GM19035 (cell line): Measurements from ENCODE around the gene SNCG.

ENCODE experiments used
- ATAC-seq: cut with Tn5 transposase; IDR thresholded peaks from one replicate; pipeline ENCODE4 v1.9.1; 2021; ENCODE audit not compliant: unreplicated experiment

The SNCG gene

DNA sequence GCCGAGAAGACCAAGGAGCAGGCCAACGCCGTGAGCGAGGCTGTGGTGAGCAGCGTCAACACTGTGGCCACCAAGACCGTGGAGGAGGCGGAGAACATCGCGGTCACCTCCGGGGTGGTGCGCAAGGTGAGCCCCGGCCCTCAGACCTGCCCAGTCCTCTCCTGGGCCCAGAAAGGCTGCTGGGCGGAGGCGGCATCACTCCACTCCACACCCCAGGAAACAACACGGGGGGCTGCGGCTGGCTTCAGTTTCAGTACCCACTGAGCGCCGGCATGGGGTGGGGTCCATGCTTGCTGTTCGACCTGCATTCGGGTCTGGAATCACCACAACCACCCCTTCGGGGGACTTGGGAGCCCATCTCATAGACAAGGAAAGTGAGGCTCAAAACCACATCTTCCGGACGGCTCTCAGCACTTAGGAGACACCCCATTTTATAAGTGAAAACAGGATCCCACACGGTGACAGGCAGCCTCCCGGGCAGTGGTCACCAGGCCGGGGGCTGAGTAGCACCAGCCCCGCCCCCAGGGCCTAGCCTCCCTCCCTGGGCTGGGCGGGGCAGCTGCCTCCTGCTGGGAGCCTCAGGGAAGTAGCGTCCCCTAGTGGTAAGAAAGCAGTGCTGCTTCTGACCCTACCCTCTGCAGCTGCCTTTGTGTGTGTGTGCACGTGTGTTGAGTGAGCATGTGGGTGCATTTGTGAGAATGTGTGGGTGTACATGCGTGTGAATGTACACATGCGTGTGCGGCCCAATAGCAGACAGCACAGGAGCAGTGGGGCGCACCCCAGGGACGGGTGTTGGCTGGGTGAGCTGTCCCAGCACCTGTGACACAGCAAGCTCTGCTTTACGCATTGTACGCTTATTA, 1.8 kb downstream of the SNCG start:
- no peak for ATAC-seq

DNA sequence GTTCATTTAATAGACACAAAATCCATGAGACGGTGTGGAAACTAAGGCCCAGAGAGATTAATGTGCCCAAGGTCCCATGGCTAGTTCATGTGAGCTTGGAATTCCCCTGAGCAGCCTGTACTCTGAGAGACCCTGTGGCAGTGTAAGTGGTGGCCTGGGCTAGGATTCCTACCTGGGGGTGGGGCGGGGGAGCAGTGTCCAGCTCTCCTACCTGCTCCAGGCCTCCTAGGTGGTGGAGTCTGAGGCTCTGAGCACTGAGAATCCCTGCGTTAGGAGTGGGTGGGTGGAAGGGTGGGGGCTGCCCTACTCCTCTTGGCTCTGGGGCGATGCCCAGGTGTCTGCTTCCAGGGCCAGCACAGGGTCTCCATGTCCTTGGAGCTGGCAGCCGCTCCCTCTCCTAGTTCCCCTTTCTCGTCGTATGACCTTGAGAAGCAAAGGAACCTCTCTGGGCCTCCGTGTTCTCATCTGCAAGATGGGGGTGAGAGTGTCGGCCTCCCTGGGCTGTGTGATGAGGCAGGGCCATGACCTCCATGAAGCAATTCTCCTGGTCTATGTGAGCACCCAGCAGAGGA, 2.5 kb downstream of the SNCG start:
- ATAC-seq: no peak

DNA sequence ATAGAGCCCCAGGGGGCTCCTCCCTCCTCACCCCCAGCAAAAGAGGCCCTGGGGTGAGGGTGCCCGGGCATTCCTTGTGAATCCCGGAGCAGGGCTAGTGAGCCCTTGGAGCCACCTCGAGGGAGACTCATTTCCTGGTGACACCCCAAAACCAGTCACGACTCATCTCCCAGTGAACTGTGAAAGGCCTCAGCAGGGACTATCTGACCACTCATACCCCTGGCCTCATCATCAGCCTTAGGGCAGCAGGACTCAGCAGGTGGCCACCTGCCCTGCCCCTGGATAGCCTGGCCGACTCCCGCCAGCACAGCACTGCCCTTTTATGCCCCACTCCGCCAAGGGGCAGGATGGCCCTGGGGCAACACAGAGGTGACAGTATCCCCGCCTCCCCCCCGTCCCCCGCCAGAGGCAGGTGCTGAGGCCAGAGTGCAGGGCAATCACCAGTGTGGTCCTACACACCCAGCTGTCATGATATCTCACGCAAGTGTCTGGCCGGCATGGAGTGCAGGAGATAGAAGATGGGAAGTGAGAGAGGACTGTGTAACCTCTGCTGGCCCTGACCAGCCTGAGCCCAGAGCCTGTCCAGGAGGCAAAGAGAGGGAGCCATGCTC, 3.2 kb downstream of the SNCG start:
- no peak for ATAC-seq

DNA sequence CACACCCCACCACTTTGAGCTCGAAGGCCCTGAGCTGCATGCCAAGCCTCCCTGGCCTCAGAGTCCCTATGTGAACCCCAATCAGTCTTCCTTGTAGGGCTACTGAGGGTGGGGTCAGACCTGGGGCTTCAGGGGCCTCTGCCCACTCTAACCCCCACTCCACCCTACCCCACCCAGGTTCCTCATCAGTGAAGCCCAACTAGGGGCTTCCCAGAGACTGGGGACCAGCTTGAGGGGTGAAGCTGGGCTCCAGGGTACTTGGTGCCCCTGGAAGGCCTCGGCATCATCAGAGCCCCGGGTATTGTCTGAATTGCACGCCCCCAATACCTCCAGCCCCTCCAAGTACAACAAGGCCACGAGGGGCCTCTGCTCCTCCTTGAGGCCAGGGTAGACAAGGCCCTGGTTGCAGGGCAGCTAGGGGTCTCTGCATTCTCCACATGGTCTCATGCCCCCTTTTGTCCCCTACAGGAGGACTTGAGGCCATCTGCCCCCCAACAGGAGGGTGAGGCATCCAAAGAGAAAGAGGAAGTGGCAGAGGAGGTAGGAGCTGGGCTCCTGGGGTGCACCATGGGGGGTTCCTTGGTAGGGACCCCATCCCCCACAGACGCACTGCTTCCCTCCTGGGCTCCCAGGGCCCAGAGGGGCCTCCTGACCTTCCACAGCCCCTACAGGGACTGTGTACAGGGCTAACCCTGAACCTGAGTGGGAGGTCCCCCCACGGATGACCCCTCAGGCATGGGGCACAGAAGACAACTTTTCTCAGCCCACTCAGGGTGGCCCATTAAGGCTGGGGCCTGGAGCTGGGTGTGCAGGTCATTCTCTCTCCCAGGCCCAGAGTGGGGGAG, 4.0 kb downstream of the SNCG start:
- no peak for ATAC-seq

DNA sequence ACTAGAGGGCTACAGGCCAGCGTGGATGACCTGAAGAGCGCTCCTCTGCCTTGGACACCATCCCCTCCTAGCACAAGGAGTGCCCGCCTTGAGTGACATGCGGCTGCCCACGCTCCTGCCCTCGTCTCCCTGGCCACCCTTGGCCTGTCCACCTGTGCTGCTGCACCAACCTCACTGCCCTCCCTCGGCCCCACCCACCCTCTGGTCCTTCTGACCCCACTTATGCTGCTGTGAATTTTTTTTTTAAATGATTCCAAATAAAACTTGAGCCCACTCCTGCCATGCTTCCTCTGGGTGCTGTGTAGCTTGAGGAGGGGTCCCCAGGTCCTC, 4.5 kb downstream of the SNCG start:
- ATAC-seq: no peak

DNA sequence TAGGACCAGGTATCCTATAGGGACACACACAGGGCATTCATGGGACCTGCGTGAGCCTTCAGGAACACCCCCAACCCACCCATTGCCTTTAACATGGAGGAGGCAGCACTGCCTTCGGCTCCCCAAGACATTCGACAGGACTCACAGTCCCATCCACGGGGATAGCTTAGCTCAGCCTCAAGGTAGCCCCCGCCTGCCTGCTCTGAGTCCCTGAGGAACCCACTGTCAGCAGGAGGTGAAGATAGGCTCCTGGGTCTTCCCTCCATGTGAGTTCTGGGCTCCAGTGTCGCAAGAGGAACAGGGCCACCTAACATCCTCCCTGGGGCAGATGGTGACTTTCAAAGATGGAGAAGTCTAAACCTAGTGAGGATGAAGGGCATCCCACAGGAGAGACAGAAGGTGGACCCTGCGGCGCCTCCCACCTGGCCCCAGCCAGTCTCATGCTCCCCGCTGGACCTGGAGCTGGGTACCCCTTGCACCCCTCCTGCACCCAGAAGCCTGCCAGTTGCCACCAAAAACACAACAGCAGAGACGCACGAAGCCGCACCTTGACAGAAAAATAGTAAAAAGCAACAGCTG, 5.0 kb downstream of the SNCG start:
- ATAC-seq: no peak

DNA sequence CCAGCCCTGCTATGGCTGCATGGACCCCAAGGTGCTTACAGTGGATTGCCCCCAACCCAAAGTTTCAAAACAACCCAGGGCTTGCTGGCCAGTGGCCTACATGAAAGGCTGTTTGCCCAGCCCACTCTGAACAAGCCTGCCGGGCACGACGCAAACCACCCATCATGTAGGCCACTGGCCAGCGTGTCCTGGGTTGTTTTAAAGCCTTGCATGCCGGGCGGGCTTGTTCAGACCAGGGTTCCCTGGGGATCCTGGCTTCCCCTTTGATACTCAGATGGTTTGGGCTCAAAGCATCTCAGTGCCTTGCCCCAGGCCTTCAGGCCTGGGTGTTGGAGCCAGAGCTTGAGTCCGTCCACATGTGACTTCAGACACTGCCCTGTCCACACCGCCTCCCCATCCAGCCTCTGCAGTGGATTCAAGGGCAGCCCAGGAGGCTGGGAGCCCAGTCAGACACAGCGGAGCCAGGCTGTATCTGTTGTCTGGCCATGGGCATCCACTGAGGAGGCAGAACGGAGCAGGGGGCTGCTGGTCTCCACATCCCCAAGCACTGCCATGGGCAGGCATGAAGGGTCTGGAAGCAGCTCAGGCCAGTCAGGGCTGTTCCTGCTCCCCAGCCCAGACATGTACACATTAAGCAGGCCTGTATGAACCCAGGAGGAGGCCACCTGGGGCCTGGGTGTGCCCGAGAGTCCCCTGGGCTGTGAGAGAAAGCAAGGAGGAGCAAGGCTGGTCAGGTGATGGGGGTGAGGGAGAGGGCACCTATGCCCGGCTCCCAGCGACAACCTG, 5.9 kb downstream of the SNCG start:
- no peak for ATAC-seq

DNA sequence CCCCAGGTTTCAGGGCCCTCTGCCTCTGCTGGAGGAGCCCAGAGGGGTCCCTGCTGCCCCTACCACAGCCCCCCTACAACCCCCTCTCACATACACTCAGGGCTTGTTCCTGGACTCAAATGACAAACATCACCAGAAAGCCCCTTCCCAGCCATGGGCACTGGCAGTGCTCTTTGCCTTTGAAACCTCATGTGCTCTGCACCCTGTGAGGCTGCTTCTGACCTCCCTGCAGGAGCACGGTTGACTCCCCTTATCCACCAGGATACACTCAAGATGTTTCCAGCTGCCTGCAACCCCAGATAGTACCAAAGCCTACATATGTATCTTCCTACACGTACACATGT, 6.4 kb downstream of the SNCG start:
- ATAC-seq: no peak

DNA sequence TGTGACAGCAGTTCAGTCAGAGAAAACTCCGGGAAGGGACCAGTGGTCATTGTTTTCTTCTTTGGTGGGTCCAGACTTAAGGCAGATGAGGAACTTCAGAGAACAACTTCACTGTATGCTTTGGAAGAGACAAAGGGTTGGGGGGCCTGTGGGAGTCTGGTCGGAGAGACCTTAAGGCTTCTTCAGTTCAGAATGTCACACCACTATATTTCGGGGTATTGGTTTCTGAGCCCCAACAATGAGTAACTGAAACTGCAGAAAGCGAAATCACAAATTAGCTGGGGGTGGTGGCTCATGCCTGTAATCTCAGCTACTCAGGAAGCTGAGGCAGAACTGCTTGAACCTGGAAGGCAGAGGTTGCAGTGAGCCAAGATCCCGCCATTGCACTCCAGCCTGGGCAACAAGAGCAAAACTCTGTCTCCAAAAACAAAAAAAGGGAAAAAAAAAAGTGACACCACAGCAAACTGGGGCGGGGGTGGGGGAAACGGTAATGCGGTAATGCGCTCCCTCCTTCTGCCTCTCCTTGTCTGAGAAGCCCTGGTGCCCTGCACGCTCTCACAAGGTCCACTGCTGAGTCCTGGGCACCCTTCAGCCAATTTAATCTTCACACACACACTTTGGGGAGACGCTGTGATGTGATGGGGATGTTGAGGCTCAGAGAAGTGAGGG, 7.7 kb downstream of the SNCG start:
- no peak for ATAC-seq

DNA sequence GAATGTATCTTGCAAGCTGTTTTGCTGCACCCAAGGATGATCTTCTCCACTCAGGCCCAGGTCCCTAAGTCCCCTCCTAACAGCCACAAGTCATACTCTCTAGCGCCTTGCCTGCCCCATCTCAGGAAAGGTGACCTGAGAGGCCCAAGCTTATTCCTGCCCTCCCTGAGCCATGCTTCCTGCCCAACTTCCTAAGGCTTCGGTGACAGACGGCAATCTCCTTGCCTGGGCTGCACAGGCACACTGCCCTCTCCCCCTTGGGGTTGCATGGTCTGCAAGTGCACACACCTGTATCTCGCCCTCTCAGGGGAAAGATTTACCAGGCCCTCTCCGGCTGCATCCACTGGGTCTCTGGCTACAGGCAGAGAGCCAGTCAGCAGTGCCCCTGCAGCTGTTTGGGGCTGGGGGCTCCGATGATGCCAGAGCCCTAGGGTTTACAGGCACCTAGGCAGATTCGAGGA, 9.1 kb downstream of the SNCG start:
- no peak for ATAC-seq

DNA sequence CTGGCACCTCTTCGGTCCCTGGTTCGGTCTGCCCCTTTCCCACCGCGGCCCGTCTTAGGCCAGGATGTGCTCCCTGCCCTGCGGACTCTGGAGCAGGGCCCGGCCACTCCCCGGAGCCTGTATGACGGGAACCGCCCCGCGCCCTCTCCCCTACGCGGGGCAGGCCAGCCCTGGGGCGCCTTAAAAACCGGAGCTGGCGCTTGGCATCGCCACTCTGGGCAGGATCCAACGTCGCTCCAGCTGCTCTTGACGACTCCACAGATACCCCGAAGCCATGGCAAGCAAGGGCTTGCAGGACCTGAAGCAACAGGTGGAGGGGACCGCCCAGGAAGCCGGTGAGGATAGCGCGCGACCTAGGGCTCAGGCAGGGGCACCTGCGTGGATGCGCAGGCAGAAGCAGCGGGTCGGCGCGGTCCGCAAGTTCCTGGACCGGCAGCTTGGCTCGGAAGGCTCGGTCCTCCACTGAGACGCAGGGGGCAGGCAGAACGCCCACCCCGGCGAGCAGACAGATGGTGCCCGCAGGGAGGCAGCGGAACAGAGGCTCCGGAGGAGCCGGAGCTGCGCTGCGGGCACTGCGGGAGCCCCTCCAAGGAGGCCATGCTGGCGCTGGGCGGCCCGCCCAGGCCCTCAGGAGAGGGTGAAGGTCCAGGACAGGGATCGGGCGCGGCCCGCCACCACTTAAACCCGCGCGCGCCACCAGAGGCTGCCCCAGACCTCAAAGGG, 10.0 kb downstream of the SNCG start, which contains the start of gene ADIRF:
Gene ADIRF, plus strand, starts transcription at position 212 of the 723 bp plus-strand sequence. Its CDS starts 63 bp downstream, at position 275.
- ATAC-seq: no peak

DNA sequence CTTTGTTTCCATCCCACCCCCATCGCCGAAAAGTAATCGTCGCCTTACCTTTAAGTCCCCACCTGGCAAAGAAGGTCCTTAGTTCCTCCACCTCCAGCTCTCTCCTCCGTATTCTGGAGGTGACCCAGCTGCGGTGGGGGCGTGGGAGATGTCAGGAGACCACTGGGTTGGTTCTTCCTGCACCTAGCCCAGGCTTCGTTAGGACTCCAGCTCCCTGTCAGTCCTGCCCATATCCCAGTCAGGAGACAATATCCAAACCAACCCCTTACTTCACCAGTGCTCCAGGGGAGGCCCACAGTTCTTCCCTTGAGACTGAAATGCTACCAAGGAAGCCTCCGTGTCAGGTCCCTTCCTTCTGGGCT, 10.6 kb downstream of the SNCG start:
- no peak for ATAC-seq

DNA sequence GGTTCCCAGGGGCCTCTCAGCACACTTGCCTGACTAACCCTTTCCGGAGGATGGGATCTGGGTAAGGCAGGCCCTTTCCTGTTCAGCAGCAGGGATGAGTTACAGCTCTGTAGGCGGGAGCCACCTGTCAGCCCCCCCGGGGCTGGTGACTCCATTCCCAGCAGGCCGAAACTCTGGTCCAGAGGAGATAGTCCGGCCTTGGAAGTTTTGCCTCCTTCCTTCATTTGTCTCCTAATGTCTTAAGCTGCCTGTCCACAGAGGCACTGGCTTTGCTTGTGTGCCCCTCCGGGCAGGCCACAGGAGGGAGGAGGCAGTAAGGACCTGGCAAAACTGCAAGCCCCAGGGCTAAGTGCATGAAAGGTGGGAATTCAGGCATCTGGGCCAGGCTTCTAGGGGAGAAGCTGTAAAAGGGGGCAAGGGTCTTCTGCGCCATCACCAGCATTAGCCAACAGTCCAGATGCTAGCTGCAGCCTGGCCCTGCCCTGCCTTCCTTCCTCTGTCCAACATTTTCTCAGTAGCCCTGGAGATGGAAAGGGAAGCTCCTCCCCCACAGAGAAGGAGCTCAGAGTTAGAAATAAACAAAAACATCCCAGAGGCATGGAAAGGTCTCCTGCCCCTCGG, 11.1 kb downstream of the SNCG start:
- ATAC-seq: no peak

DNA sequence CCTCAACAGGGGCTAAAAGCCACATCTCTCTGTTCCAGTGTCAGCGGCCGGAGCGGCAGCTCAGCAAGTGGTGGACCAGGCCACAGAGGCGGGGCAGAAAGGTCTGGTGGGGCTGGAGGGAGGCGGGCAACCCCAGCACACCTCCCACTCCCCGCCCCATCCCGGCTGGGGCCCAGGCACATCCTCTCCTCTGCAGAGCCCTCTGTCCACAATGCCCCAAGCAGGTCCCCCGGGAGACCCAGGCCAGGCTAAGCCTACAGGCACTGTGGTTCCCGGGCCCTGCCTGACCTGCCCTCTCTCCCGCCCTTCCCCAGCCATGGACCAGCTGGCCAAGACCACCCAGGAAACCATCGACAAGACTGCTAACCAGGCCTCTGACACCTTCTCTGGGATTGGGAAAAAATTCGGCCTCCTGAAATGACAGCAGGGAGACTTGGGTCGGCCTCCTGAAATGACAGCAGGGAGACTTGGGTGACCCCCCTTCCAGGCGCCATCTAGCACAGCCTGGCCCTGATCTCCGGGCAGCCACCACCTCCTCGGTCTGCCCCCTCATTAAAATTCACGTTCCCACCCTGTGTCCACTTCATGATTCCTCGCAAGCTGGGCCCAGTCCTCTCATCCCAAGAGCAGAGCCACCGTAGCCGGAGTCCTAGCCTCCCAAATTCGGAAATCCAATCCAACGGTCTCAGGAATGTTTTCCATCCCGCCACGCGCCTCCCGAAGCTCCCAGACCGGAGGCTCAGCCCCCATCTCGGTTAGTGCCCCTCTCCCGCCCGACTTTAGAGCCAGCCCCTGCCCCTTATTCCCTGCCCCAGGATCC, 12.0 kb downstream of the SNCG start:
- ATAC-seq: no peak

DNA sequence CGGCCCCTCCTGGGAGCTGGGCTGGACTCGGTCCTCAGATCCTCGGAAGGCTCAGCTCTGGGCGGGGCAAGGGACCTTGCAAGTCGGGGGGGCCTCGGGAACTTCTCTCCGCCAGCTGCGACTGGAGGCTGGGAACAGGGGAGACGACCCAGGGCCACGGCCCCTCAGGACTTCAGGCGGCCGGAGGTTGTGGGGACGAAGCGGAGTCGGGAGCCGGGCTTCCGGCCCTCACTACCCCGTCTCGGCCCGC, 12.5 kb downstream of the SNCG start:
- ATAC-seq: no peak

DNA sequence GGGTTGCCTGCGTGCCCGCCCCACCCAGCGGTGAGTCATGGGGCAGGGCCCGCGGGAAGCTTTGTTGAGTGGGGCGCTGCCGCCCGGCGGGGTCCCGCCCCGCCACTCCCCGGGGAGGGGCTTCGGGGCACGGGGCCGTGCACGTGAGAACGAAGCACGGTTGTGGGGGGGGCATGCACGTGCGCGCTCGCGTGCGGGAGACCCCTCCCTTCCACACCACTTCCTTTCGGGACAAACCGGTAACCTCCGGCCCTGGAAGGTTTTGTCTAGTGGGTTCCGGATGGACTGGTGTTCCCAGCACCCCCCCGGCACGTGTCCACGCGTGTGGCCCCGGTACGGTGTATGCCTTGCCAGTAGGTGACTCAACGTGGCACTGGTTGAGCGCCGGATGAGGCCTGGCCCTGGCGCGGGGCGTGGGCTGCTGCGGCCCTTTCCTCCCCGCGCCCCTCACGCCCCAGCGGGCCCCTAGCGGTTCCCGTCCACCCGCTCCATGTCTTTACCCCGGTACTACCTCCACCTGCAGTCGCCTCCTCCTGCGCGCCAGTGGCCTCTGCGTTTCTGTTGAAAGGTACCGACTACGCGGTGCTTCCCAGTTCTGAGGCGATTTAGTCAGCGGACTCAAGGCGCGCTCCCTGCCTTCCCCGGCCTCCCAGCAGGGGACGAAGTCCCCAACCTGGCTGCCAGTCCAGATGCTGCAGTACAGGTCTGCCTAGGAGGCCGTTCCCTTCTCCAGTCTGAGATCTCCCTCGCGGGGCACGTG, 13.0 kb downstream of the SNCG start:
- ATAC-seq: peak; percentile 75

DNA sequence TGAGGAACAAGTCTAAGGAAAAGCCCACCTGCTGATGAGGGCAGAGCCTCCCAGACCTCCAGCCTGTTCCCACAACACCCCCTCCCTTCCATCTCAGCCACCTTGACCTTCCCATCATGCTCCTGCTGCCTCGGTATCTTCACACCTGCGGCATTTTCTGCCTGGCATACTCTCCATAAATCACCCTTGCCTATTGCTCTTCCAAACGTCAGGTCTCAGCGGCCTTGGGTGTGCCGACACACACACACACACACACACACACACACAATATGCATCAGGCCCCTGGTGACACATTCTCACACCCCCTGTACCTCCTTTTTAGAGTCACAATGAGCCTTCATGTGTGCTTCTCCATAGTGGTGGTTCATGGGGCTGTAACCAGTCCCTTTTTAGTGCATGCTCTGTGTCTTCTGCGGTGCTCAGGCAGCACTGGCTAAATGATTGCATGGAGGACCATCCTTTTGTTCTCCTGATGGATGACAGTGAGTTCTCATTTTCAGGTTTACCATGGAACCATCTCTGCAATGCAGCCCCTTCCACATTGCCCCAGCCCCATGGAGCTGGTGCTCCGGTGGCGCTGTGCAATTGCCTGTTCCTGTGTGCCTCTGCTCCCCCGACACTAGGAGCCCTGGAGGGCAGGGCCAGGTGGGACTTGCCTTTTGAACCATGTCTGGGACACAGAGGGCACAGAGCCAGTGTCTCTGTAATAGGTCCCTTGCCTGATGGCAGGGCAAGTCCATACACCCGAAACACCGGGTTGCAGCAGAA, 14.4 kb downstream of the SNCG start:
- ATAC-seq: no peak
